ENCODE measurements around the gene GSN. TPM values are rescaled to one million over a fixed set of nuclear protein-coding genes. Genes with fewer than 3 reads are reported as not detected.

Gene GSN
- total RNA-seq, 1 experiment from 2014 or later: 21.9 TPM

GRCh38 chr9:121294151-121294743 is 26.3 kb downstream of the GSN start:
- Mint-ChIP-seq H3K27me3 (ENCODE audit: insufficient read depth, unreplicated experiment) (no peaks in the 10 kb centered on the region), H3K36me3 (ENCODE audit: insufficient read depth, unreplicated experiment) (no peaks in the 10 kb centered on the region), H3K4me3 (ENCODE audit: unreplicated experiment) (no peak overlapping the region), H3K4me1 (ENCODE audit: insufficient read depth, unreplicated experiment) (peaks cover 8% of the 10 kb centered on the region), H3K9me3 (ENCODE audit: unreplicated experiment) (no peaks in the 10 kb centered on the region), H3K27ac (ENCODE audit: low read depth, unreplicated experiment) (no peak overlapping the region)
- ChIA-PET CTCF (interaction anchor here (0.7 to 1.2 kb wide), 2 partner anchors 17 to 81 kb away, joined by 4 read pairs; no protein-coding TSS in a partner anchor), POLR2A (no interaction called here)
- intact Hi-C loops (cut with micrococcal nuclease): no loop called here
- DNase-seq (ENCODE audit: unreplicated experiment): no peak
- no peak for TF ChIP-seq CTCF (IDR thresholded peaks at IDR 0.05; ENCODE audit: unreplicated experiment)
- no TSS peak for BruUV-seq (replicated peaks)

GRCh38 chr9:121294866-121295661 is 27.1 kb downstream of the GSN start:
- intact Hi-C loops (cut with micrococcal nuclease): no loop called here
- BruUV-seq (replicated peaks): no TSS peak
- Mint-ChIP-seq H3K27ac (ENCODE audit: low read depth, unreplicated experiment) (no peak overlapping the region), H3K9me3 (ENCODE audit: unreplicated experiment) (no peaks in the 10 kb centered on the region), H3K4me3 (ENCODE audit: unreplicated experiment) (no peak overlapping the region), H3K27me3 (ENCODE audit: insufficient read depth, unreplicated experiment) (no peaks in the 10 kb centered on the region), H3K36me3 (ENCODE audit: insufficient read depth, unreplicated experiment) (no peaks in the 10 kb centered on the region), H3K4me1 (ENCODE audit: insufficient read depth, unreplicated experiment) (peaks cover 3% of the 10 kb centered on the region)
- ChIA-PET CTCF (interaction anchor here (0.7 to 1.2 kb wide), 2 partner anchors 18 to 82 kb away, joined by 4 read pairs; no protein-coding TSS in a partner anchor), POLR2A (no interaction called here)
- no peak for DNase-seq (ENCODE audit: unreplicated experiment)
- no peak for TF ChIP-seq CTCF (IDR thresholded peaks at IDR 0.05; ENCODE audit: unreplicated experiment)

GRCh38 chr9:121295662-121296191 is 27.8 kb downstream of the GSN start:
- no peak overlapping the region for H3K4me3 Mint-ChIP-seq (ENCODE audit: unreplicated experiment)
- BruUV-seq (replicated peaks): no TSS peak
- H3K4me1 Mint-ChIP-seq (ENCODE audit: insufficient read depth, unreplicated experiment): peaks cover 7% of the 10 kb centered on the region
- TF ChIP-seq CTCF (IDR thresholded peaks at IDR 0.05; ENCODE audit: unreplicated experiment): no peak
- ChIA-PET CTCF (no interaction called here), POLR2A (no interaction called here)
- intact Hi-C loops (cut with micrococcal nuclease): no loop called here
- no peaks in the 10 kb centered on the region for H3K36me3 Mint-ChIP-seq (ENCODE audit: insufficient read depth, unreplicated experiment)
- H3K9me3 Mint-ChIP-seq (ENCODE audit: unreplicated experiment): no peaks in the 10 kb centered on the region
- H3K27me3 Mint-ChIP-seq (ENCODE audit: insufficient read depth, unreplicated experiment): no peaks in the 10 kb centered on the region
- DNase-seq (ENCODE audit: unreplicated experiment): no peak
- H3K27ac Mint-ChIP-seq (ENCODE audit: low read depth, unreplicated experiment): no peak overlapping the region

All from MCF 10A (cell line).